ENCODE measurements around the gene CNOT3. TPM values are rescaled to one million over a fixed set of nuclear protein-coding genes. Genes with fewer than 3 reads are reported as not detected.
"Not testable (repeated sequence)": the region's sequence is repeated elsewhere in the genome, so short reads cannot be mapped to it uniquely, and the experiment has no call there.

The CNOT3 gene
- total RNA-seq, 1 experiment from 2014 or later, result 91.2 TPM

DNA sequence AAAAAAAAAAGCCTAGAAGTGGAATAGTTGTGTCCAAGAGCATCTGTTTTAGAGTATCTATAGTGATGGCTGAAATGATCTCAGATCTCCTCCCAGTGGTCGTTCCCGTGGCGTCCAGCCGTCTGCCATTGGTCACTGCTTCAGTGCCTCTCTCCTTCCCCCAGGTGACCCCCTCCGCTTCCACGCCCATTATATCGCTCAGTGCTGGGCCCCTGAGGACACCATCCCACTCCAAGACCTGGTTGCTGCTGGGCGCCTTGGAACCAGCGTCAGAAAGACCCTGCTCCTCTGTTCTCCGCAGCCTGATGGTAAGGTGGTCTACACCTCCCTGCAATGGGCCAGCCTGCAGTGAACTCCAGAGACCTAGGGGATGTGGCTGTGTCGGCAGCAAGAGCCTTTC is 55.4 kb downstream of the CNOT3 start:
- Mint-ChIP-seq H3K27ac (no peak overlapping the region), H3K27me3 (ENCODE audit: low read depth) (no peaks in the 10 kb centered on the region; the same call in 1 of the 2 replicates), H3K4me3 (peak overlapping the region; percentile 41 to 93), H3K36me3 (ENCODE audit: insufficient read depth in 1 of 3, low read depth in 3 of 3) (peaks cover 20 to 49% (median 44%) of the 10 kb centered on the region in 3 experiments; a peak in 6 of 7 replicates), H3K9me3 (no peaks in the 10 kb centered on the region), H3K4me1 (peaks cover 10 to 18% of the 10 kb centered on the region in 2 experiments)
- Histone ChIP-seq H3K4ac (ENCODE audit: low read depth, low read length) (no peak overlapping the region), H3K9ac (ENCODE audit: extremely low read depth, insufficient read length, low read length) (no peak overlapping the region), H3K23me2 (ENCODE audit: insufficient read length, low read depth, low read length, poor library complexity, severe bottlenecking) (peaks cover 11% of the 10 kb centered on the region), H2AFZ (ENCODE audit: low read length) (no peak overlapping the region), H3K27ac (ENCODE audit: insufficient read length, low read depth, low read length) (no peak overlapping the region), H3K14ac (ENCODE audit: insufficient read depth, low read length) (no peak overlapping the region), H4K91ac (ENCODE audit: insufficient read length, low read depth, low read length) (no peak overlapping the region), H3T11ph (ENCODE audit: low read length) (no peak overlapping the region), H4K20me1 (ENCODE audit: control insufficient read depth, insufficient read depth, insufficient read length) (peaks cover 3% of the 10 kb centered on the region), H2AK5ac (ENCODE audit: insufficient read length, low read length) (no peak overlapping the region), H2BK5ac (ENCODE audit: insufficient read length, low read length) (no peak overlapping the region), H2BK120ac (ENCODE audit: low read depth, low read length, poor library complexity, severe bottlenecking) (no peak overlapping the region), H3K23ac (ENCODE audit: insufficient read length, low read depth, low read length) (no peak overlapping the region), H3K56ac (ENCODE audit: insufficient read length, low read depth, low read length) (no peak overlapping the region), H3K27me3 (ENCODE audit: insufficient read depth, low read length) (no peaks in the 10 kb centered on the region), H3K4me2 (ENCODE audit: insufficient read depth, insufficient read length, low read length) (no peak overlapping the region), H3K79me1 (ENCODE audit: insufficient read depth, low read depth, low read length, poor library complexity, severe bottlenecking) (no peaks in the 10 kb centered on the region), H4K8ac (replicated peaks; ENCODE audit: insufficient read length, low read depth, low read length) (no peak overlapping the region), H3K4me1 (ENCODE audit: insufficient read depth, low read length) (peaks cover 3% of the 10 kb centered on the region; the same call in 1 of the 2 replicates), H3K18ac (ENCODE audit: insufficient read length, low read depth, low read length) (no peak overlapping the region), H2BK15ac (ENCODE audit: low read depth, low read length) (no peak overlapping the region), H3K9me3 (ENCODE audit: control insufficient read depth, low read depth, low read length) (no peaks in the 10 kb centered on the region), H2BK20ac (ENCODE audit: low read depth, low read length, poor library complexity, severe bottlenecking) (no peak overlapping the region), H2BK12ac (ENCODE audit: insufficient read length, low read depth, low read length) (no peak overlapping the region), H3K79me2 (ENCODE audit: insufficient read depth, low read length) (no peaks in the 10 kb centered on the region), H4K5ac (ENCODE audit: insufficient read length, low read depth, low read length) (no peak overlapping the region)
- no CpG with 5 or more reads among the region's 11 CpGs for WGBS (ENCODE audit: extremely low coverage, insufficient read length, low lambda C conversion rate)
- TF ChIP-seq, protein P1, sequence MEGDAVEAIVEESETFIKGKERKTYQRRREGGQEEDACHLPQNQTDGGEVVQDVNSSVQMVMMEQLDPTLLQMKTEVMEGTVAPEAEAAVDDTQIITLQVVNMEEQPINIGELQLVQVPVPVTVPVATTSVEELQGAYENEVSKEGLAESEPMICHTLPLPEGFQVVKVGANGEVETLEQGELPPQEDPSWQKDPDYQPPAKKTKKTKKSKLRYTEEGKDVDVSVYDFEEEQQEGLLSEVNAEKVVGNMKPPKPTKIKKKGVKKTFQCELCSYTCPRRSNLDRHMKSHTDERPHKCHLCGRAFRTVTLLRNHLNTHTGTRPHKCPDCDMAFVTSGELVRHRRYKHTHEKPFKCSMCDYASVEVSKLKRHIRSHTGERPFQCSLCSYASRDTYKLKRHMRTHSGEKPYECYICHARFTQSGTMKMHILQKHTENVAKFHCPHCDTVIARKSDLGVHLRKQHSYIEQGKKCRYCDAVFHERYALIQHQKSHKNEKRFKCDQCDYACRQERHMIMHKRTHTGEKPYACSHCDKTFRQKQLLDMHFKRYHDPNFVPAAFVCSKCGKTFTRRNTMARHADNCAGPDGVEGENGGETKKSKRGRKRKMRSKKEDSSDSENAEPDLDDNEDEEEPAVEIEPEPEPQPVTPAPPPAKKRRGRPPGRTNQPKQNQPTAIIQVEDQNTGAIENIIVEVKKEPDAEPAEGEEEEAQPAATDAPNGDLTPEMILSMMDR (conservative IDR thresholded peaks at IDR 0.05), result no peak
- DNase-seq, result no peak

GRCh38 chr19:54194463-54194862 is 56.9 kb downstream of the CNOT3 start:
- H2BK12ac ChIP-seq (ENCODE audit: insufficient read length, low read depth, low read length); H3K27ac Mint-ChIP-seq; H2BK20ac ChIP-seq (ENCODE audit: low read depth, low read length, poor library complexity, severe bottlenecking); H3K4ac ChIP-seq (ENCODE audit: low read depth, low read length); H3K9ac ChIP-seq (ENCODE audit: extremely low read depth, insufficient read length, low read length); H3K23ac ChIP-seq (ENCODE audit: insufficient read length, low read depth, low read length); H3K27me3 ChIP-seq (ENCODE audit: insufficient read depth, low read length); H4K8ac ChIP-seq (replicated peaks; ENCODE audit: insufficient read length, low read depth, low read length); H3K14ac ChIP-seq (ENCODE audit: insufficient read depth, low read length); H3K4me1 ChIP-seq (ENCODE audit: insufficient read depth, low read length); H3K27me3 Mint-ChIP-seq (ENCODE audit: low read depth); H2BK5ac ChIP-seq (ENCODE audit: insufficient read length, low read length); H3K56ac ChIP-seq (ENCODE audit: insufficient read length, low read depth, low read length); H3K9me3 ChIP-seq (ENCODE audit: control insufficient read depth, low read depth, low read length); H3K79me2 ChIP-seq (ENCODE audit: insufficient read depth, low read length); H3K4me2 ChIP-seq (ENCODE audit: insufficient read depth, insufficient read length, low read length); H3K79me1 ChIP-seq (ENCODE audit: insufficient read depth, low read depth, low read length, poor library complexity, severe bottlenecking); H3T11ph ChIP-seq (ENCODE audit: low read length); H4K20me1 ChIP-seq (ENCODE audit: control insufficient read depth, insufficient read depth, insufficient read length); H3K4me3 Mint-ChIP-seq; DNase-seq; H3K9me3 Mint-ChIP-seq; H4K91ac ChIP-seq (ENCODE audit: insufficient read length, low read depth, low read length); H2AK5ac ChIP-seq (ENCODE audit: insufficient read length, low read length); H3K27ac ChIP-seq (ENCODE audit: insufficient read length, low read depth, low read length); H4K5ac ChIP-seq (ENCODE audit: insufficient read length, low read depth, low read length); H2AFZ ChIP-seq (ENCODE audit: low read length); H2BK15ac ChIP-seq (ENCODE audit: low read depth, low read length); H3K23me2 ChIP-seq (ENCODE audit: insufficient read length, low read depth, low read length, poor library complexity, severe bottlenecking); H2BK120ac ChIP-seq (ENCODE audit: low read depth, low read length, poor library complexity, severe bottlenecking); H3K18ac ChIP-seq (ENCODE audit: insufficient read length, low read depth, low read length): not testable (repeated sequence)
- Mint-ChIP-seq H3K4me1 (peaks cover 12 to 16% of the 10 kb centered on the region in 2 experiments), H3K36me3 (ENCODE audit: insufficient read depth in 1 of 3, low read depth in 3 of 3) (peaks cover 20 to 49% (median 44%) of the 10 kb centered on the region in 3 experiments; a peak in 6 of 7 replicates)
- no CpG with 5 or more reads among the region's 12 CpGs for WGBS (ENCODE audit: extremely low coverage, insufficient read length, low lambda C conversion rate)

Data from H9 (cell line).